ENCODE measurements around the gene PYGO1.
"Not testable (repeated sequence)": the region's sequence is repeated elsewhere in the genome, so short reads cannot be mapped to it uniquely, and the experiment has no call there.

Gene PYGO1

DNA sequence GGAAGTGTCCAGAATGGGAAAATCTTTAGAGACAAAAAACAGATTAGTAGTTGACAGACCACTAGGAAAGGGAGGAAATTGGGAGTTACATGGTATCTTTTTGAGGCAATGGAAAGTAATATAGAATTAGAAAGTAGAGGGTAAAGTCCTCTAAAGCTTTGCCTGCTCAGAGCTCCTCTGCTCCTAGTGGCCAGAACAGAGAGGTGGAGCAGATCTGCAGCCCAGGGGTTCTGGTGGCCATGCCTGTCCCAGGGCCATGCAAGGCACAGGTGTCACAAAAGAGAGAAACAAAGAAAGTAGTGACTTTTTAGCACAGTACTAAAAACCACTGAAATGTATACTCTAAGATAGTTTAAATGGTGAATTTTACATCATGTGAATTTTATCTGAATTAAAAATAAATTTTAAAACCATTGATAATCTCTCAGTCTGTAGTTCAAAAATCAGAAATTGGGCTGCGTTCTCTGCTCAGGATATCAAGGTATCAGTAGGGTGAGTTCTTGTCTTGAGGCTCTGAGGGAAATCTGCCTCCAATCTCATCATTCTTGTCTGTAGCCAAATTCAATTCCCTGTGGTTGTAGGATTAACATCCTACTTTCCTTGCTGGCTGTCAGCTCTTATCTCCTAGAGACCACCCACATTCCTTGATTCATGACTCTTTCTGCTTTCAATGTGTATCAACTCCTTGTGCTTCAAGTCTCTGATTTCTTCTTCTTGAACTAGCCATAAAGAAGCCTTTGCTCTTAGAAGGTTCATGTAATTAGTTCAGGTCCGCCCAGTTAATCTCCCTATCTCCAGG lies 23.6 kb downstream of the PYGO1 start:
- DNase-seq, result no peak

DNA sequence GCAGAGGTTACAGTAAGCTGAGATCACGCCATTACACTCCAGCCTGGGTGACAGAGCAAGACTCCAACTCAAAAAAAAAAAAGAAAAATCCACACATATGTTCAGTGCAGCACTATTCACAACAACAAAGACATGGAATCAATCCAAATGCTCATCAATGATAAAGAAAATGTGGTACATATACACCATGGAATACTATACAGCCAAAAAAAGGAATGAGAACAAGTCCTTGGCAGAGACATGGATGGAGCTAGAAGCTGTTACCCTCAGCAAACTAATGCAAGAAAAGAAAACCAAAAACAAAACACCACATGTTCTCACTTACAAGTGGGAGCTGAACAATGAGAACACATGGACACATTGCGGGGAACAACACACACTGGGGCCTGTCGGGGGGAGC lies 25.5 kb downstream of the PYGO1 start:
- DNase-seq, result no peak

DNA sequence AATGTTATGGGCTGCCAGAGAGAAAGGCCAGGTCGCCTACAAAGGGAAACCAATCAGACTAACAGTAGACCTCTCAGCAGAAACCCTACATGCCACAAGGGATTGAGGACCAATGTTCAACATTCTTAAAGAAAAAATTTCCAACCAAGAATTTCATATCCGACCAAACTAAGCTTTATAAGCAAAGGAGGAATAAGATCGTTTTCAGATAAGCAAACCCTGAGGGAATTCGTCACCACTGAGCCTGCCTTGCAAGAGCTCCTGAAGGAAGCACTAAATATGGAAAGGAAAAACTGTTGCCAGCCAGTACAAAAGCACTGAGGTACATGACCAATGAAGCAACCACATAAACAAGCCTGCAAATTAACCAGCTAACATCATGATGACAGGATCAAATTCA lies 33.1 kb downstream of the PYGO1 start:
- DNase-seq, result no peak

DNA sequence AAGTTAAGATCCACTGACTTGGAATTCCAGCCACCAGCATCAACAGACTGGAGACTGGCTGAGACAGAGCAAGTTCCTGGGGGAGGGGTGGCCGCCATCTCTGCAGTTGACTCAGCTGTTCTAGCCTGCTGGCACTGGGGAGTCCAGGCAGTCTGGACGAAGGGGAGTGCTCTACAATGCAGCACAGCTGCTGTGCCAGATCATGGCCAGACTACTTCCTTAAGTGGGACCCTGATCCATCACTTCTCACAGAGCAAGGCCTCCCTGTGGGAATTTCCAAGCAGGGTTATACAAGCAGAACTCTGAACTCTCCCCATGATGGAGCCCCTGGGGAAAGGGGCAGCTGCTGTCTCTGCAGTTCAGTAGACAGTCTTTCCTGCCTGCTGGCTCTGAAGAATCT lies 35.2 kb downstream of the PYGO1 start:
- DNase-seq, result no peak

DNA sequence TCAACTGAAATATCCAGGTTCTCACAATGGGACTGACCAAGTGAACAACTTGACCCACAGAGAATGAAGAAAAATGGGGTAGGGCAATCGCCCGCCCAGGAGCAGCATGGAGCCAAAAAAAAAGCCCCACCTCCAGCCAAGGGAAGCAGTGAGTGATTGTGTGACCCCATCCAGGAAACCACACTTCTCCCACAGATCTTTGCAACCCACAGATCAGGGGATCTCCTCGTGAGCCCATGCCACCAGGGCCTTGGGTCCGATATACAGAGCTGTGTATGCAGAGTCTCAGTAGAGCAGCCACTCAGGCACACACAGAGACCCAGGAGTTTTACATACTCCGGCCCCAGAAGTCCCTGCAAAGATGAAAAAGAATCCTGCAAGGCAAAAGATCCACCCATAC lies 35.7 kb downstream of the PYGO1 start:
- no peak for DNase-seq

DNA sequence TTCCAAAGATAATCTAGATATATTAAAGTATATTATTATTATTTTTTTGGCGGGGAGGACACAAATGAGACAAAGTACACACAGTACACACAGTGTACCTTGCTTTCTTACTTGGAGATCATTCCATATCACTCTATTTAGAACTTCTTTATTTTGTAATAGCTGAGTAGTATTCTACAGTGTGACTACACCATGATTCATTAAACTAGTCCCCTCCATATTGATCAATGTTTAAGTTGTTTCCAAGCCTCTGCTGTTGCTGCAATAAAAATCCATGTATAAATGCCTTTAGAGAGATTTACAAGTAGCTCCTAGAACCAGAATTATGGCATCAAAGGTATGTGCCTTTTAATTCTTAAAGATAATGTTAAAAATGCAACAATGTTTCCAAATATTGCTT lies 38.8 kb downstream of the PYGO1 start:
- DNase-seq, result no peak

DNA sequence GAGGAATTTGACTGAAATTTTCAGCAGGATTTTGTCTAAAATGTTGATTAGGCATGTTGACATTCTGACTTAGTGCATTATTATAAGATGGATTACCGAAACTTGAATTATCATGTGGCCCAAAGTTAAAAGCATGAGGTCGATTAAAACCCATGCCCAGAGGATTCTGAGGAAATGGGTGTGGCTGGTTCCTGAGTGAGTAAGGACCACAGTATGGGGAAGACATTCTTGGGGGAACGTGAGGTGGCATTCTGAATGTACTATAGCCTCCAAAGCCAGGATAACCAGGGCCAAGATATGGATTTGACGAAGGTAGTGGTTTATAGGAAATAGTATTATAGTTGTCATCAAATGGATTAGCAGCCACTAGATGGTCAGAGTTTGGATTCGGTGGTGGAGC lies 41.4 kb downstream of the PYGO1 start:
- DNase-seq, result no peak

DNA sequence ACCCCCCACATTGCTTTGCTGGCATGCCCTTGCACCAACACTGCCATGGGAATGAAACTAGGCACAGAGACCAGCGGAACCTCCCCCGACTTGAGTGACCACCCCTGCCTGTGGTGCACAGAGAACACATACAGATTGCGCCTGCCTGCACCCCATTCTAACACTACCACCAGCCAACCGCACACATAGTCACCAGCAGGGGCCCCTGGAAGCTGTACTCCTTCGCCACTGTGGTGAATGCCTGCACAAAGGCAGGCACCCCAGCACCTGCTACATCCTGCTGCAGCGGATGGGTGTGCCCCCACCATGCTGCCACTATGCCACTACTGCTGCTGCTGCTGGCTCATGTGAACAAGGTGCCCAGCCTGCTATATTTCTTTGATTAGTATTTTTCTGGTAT lies 52.7 kb downstream of the PYGO1 start:
- peak; percentile 4 for DNase-seq

DNA sequence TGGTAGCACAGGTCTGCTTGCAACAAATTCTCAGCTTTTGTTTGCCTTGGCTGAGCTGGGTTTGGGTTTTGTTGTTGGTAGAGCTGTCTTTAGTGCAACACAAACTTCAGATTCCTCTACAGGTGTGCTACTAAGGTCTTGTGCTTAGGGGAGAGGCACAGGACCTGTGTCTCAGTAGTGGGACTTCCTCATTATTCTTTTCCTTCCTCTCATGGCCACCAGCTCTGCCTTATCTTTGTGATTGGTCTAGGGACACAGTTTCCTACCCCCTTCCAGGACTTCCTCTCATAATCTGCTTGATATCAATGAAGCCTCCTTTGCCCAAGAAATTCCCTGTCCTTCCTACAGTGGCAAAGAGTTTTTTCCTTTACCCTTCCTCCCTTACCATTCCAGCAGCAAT lies 55.2 kb downstream of the PYGO1 start:
- no peak for DNase-seq

DNA sequence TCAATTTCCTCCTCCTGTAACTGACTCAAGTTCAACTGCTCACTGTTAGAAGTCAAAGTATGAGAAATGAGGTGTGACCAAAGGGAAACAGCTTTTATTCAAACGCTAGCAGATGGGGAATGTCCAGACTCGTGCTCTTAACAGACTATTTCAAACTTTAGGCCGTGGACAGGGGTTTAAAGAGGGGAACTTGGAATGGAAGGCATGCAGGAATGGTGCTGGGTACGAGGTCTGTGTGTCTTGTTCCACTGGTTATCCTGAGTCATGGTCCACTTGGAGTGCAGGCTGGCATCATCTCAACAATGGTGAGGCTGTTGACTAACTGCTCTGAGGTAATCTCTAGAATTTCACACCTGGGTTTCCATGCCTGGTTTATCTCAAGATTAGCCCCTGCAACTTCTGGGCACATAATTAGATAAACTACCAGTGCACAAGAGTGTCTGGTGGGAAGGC lies 57.3 kb downstream of the PYGO1 start:
- DNase-seq, result no peak

DNA sequence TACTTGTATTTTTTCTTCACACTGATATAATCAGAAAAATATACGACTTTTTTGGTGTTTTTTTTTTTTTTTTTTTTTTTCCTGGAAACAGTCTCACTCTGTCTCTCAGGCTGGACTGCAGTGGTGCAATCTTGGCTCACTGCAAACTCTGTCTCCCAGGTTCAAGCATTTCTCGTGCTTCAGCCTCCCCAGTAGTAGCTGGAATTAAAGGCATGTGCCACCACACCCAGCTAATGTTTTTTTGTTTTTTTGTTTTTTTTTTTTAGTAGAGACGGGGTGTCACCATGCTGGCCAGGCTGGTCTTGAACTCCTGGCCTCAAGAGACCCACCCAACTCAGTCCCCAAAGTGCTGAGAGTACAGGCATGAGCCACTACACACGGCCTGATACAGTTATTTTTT lies 59.3 kb downstream of the PYGO1 start:
- no peak for DNase-seq

DNA sequence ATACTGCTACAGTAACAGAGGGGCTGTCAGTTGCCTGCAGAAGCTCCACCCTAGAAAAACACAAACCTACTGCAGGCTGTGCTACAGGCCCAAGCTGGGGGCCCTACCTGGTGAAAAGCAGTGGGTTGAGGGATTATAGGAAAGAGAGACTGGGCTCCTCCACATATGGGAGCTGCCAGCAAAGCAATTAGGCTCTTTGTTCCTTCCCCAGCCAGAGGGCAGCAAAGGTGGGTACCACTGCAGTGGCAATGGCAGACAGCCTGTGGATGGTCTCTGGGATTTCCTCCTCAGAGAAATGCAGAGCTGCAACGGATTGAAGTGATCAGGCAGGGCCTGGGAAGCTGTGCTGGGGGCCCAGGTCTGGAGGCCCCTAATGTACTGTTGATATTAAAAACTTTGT lies 61.0 kb downstream of the PYGO1 start:
- no peak for DNase-seq

DNA sequence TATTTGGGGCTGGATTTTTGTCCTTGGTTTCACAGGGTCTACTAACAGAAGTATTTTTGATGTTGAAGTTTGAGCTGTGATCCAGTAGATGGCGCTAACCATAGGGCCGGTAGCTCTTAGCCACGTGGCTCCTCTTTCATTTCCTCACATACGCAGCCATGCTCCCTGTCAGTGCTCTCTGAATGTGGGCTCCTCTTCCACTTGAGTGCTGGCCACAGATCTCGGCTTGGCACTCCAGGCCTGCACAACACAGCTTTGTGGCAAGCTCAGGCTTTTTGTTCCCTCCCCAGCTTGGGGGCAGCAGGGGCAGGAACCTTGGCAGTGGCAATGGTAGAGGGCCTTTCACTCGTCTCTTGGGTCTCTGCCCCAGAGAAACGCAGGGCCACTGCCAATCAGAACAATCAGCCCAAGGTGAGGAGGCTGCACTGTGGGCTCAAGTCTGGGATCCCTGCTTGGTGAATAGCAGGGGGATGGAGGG lies 61.5 kb downstream of the PYGO1 start:
- no peak for DNase-seq

DNA sequence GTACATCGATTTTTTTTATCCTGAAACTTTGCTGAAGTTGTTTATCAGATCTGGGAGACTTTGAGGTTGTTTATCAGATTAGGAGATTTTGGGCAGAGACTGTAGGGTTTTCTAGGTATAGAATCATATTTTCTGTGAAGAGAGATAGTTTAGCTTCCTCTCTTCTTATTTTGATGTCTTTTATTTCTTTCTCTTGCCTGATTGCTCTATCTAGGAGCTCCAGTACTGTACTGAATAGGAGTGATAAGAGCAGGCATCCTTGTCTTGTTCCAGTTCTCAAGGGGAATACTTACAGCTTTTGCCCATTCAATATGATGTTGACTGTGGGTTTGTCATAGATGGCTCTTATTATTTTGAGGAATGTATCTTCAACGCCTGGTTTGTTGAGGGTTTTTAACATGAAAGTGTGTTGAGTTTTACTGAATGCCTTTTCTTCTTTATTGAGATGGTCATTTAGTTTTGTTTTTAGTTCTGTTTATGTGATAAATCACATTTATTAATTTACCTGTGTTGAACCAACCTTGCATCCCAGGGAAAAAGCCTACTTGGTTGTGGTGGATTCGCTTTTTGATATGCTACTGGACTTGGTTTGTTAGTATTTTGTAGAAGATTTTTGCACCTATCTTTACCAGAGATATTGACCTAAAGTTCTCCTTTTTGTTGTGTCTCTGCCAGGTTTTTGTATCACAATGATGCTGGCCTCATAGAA lies 65.2 kb downstream of the PYGO1 start:
- no peak for DNase-seq

DNA sequence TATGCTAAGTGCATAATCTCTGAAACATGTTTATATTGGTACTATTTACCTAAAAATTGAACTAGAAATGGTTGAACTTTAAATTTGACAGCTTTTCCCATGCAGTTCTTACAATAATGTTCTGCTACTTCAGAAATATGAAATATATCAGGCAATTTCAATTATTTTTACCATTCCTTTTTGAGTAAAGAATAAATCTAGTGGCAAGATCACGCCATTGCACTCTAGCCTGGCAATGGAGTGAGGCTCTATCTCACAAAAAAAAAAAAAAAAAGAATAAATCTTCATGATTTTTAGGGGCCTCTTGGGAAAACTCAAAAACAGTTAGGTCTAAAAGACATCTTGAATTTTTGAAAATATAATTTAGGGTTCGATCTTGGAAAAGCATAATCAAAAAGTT lies 69.5 kb downstream of the PYGO1 start:
- no peak for DNase-seq

DNA sequence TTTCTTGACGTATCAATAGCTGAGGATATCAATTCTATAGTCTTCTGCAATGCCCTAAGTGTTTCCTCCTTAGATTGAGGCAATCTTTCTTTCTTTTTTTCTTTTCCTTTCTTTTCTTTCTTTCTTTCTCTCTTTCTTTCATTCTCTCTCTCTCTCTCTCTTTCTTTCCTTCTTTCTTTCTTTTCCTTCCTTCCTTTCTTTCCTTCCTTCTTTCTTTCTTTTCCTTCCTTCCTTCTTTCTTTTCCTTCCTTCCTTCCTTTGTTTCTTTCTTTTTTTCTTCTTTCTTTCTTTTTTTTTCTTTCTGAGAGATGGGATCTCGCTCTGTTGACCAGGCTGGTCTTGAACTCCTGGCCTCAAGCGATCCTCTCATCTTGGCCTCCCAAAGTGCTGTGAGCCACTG lies 70.1 kb downstream of the PYGO1 start:
- no peak for DNase-seq

DNA sequence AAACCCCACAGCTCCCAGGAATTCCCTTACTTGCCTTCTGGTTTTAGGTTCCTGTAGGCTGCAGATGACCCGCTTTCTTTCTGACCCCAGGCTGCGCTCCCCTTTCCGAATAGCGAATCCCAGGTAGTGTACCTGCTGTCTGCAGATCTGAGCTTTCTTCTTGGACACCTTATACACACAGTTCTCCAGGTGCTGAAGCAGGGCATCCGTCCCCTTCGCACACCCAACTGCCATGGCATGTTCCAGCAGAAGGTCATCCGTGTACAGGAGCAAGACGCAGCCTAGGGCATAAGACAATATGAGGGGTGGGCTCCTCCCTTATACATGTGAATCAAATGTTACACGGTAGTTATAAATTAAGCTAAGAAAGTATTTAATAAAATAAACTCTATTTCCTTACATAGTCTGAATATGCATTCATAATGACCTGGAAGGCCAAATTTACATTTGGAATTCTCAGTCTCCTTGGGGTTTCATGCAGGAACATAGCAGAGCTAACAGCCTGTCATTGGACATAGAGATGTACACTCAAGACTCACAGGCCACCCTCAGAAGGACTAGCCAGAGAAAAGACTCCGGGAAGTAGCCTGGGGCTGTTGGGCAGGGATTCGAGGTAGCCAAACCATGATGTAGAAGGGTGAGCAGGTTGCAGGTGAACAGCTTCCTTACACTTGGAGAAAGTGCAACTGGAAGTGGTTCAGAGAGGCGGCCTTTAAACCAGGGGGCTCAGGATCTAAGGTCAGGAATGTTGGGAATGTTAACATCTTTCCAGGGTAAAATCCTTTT lies 72.0 kb downstream of the PYGO1 start:
- DNase-seq, result no peak

DNA sequence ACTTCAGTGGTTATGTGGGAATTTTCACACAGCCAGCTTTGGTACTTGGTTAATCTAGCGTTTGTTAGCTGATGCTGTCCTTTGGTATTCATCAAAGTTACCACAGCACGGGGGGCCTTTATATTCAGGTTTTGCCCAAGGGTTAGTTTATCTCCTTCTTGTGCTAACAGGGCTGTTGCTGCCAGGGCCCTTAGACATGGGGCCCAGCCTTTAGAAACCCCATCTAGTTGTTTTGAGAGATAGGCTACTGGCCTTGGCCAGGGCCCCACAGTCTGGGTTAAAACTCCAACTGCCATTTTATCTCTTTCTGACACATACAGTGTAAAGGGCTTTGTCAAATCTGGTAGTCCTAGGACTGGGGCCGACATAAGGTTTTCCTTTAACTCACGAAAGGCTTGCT lies 72.7 kb downstream of the PYGO1 start:
- no peak for DNase-seq

DNA sequence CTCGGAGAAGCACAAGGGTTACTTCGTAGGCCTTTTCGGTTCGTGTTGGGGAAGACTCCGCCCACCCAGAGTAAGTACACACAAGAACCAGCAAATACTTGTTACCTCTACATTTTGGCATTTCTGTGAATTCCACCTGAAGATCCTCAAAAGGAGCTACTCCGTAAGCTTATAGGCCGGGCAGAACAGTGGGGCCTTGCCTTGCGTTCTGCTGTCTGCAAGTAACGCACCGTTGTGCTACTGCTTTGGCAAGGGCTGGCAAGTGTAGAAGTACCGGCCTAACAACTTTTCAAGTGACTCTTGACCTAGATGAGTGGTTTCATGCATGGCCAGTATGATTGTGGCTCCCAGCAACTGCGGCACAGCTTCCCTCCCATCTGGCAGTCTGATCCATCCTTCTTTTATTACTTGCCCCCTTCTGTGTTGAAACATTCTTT lies 73.7 kb downstream of the PYGO1 start:
- no peak for DNase-seq

DNA sequence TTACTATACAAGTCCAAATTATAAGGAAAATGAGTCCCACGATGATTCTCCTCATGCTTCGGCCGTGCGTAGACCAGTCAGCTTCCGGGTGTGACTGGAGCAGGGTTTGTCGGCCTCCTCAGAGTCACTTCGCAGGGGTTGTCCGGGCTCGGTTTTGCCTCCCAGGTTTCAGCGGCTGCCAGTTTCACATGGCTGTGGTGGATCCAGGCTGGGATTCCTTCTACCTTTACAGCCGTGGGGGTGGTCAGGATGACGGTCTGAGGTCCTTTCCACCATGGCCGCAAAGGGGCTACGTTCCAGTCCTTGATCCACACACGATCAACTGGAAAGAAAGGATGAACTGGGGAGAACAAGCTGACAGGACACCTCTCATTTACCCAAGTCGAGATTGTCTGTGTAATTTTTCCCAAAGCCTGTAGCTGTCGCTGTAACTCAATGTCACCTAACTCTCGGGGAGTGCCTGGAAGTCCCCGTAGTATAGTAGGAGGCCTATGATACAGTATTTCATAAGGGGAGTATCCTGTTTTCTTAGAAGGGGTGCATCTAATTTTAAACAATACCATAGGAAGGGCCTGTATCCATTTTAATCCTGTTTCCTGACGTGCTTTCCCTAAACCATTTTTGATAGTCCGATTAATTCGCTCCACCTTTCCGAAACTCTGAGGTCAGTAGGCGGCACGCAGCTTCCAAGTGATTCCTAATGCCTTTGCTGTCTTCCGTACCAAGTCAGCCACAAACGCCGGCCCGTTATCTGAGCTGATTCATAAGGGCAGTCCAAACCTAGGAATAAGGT lies 74.3 kb downstream of the PYGO1 start:
- DNase-seq, result not testable (repeated sequence)

DNA sequence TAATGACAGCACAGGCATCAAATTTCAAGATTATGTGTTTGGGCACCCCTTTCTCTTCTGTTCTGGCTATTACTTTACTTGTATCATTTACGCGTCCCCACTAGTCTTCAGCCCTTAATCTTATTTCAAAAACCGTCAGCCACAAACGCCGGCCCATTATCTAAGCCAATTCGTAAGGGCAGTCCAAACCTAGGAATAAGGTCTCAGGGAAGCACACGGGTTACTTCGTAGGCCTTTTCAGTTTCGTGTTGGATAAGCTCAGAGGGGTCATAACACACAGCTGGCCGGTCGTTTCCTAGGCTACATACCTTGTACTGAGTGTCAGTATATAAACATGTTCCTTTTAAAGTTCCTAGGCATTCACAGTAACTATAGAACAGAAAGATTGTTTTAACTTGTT lies 75.0 kb downstream of the PYGO1 start:
- no peak for DNase-seq

DNA sequence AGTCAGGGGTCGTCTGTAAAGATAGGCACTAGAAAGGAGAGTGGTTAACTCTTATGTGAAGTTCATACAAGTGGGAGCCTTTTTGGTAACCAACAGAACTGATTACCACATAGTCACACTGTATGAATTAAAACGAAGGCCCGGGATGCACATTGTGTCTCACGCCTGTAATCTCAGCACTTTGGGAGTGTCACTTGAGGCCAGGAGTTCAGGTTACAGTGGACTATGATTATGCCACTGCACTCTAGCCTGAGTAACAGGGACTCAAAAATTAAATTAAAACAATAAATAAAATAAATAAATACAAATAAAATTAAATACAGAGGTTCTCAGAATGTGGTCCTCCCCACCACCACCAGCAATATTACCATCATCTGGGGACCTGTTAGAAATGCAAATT lies 80.6 kb downstream of the PYGO1 start:
- DNase-seq, result no peak

DNA sequence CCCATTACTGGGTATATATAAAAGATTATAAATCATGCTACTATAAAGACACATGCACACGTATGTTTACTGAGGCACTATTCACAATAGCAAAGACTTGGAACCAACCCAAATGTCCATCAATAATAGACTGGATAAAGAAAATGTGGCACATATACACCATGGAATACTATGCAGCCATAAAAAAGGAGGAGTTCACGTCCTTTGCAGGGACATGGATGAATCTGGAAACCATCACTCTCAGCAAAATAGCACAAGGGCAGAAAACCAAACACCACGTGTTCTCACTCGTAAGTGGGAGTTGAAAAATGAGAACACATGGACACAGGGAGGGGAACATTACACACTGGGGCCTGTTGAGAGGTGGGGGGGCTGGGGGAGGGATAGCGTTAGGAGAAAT lies 82.7 kb downstream of the PYGO1 start:
- DNase-seq, result not testable (repeated sequence)
